GM18520 (cell line): ENCODE results near the gene RAET1G.
A peak's percentile ranks its signal among the peaks of the same experiment; 100 is the strongest.
"Not testable (repeated sequence)": the region's sequence is repeated elsewhere in the genome, so short reads cannot be mapped to it uniquely, and the experiment has no call there.

Experiments
- ATAC-seq: cut with Tn5 transposase; IDR thresholded peaks from one replicate; pipeline ENCODE4 v1.9.1; 2021; ENCODE audit not compliant: unreplicated experiment

The RAET1G gene

DNA sequence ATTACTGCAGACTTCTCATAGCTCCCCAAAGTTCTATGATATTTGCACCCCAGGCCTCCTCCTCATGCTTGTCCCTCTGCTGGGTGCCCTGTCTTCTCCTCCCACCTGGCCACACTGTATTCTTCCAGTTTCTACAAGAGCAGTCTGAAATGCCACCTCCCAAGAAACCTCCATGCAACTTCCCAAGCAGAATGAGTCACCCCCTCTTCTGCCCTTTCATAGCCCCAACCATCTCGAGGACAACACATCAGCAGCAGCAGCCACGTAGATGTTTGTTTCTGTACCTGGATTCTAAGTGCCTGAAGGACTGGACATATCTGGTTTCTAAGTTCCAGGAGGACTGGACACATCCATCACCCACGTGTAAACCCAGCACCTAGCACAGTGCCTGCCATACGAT, 12.3 kb upstream of the RAET1G start:
- ATAC-seq, result no peak

GRCh38 chr6:149934249-149935156, 11.6 kb upstream of the RAET1G start:
- ATAC-seq, result peak; percentile 40

DNA sequence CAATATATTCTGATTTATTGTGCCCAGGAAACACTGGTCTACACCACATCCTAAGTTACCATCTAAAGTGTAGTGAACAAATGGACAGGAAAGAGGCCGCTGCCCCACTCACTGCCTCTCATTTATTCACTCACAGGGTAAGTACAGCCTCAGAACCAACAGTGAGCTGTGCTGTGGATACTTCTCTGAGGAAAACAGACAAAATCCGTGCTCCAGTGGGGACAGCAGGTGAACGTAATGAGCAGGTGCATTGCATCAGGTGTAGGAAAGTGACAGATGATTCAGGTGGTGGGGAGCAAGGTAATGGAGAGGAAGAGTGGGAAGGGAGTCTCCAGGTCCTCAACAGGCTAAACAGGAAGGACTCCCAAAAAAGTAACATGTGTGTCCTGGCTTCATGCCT, 10.5 kb upstream of the RAET1G start:
- ATAC-seq, result no peak

DNA sequence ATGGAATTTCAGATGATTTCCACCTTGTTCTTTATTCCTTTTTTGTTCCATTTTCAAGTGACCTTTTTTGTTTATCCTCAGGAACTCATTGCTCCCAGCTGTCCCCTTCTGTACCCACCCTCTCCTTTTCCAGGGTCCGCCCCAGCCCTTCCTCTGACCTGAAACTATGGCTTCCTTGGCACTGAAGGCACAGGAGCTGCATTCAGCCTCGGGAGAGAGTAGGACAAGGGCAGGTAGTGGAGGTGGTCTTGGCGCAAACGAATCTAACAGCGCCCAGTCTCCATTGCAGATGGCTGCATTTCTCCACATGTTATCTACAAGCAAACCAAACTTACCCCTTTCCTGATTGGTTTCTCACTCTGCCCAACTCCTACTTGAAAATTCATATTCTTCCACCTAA, 10.1 kb upstream of the RAET1G start:
- ATAC-seq, result no peak

- no peak for ATAC-seq
Measured at GRCh38 chr6:149931501-149931900, 8.6 kb upstream of the RAET1G start.

DNA sequence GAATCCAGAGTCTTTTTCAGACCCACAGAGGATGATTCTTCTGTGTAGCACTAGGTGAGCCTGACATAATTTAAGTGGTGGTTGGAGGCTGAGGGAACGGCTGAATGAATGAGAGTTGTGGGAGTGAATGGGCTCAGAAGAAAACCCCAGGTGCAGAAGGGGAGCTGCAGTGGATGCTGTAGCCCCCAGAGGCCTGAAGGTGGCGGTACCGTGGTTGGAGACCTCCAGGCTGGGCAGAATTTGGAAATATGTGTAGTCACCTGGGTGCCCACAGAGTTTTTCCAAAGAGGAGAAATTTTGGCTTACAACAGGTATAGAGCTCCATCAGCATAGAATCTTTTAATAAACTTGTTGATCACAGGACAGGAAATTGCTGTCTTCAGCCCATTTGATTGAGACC, 6.5 kb upstream of the RAET1G start:
- ATAC-seq, result no peak

GRCh38 chr6:149927025-149927424, 4.1 kb upstream of the RAET1G start:
- ATAC-seq, result not testable (repeated sequence)

DNA sequence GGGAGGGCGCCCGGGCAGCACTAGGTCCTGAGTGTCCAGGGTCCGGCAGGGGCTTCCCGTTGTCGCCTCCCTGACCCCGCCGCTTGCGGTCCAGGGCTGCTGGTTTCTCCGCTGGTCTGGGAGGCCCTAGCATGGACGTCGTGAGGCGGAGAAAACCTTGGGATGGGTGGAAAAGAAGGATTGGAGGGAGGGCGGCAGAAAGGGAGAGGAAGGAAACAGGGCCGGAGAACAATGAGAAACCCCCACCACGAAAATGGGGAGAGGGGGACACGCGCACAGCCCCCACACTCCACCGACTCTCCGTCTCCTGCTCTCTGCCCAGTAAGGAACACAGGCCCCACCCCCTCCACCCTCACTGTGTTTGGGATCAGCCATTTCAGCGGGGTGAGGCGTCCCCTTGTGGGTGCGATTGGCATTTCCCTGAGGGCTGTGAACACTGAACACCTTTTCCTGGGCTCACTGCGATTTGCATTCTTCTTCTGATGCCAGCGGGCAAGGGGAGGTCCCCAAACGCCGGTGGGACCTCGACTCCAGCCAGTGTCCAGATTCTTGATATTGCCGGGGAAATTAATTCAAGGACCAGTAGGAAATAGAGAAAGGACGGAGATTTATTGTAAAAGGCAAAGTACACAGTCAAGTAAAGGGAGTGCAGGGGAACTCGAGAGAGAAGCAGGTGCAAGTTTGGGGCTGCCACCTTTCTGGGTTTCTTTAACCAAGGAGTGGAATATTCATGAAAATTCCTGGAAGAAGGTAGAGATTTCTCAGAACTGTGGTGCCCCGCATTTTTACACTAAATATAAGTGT, 3.3 kb upstream of the RAET1G start:
- no peak for ATAC-seq

DNA sequence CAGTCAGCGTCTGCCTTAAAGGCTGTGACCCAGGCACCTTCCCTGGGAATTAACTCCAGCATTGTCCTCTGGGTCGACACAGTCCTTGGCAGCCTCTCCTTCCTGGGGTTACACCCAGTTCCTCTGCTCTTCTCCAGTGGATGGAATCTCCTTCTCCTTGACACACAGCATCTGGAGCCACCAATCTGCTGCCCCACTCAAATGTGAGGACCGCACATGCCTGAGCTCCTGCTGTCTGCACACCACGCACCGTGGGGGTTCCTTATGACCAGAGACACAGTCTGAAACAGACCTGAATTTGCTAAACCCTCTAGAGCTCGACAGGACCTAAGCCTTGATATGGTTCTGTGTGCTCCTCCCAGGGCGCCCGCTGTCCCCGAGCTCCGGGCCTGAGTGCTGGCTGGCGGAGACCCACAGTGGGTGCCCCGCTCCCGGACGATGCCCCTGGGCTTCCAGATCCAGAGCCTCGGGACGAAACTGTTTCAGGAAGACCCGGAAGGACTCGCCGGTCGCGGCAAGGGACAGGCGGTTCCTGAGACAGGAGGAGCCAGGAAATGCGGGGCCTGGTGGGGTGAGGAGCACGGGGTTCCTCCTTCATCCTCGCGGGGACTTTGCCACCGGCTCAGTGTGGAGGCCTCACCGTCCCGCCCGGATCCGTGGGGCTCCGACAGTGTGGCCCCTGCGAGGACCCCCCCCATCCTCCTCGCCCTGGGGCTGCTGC, 2.5 kb upstream of the RAET1G start:
- ATAC-seq, result no peak

DNA sequence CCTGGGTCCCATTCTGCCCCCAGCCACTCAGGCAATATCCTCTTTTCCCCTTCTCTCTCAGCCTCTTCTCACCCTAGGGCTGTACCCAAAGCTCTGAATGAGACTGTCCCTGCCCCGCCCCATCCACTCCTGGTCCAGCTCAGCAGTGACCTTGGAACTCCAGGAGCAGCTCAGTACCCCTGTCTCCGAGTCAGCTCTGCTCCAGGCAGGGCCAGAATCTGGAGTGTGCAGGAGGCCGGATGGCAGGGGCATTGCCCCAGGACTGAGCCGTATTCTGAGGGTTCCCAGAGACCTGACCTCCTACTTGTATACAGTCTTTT, 2.0 kb upstream of the RAET1G start:
- no peak for ATAC-seq

DNA sequence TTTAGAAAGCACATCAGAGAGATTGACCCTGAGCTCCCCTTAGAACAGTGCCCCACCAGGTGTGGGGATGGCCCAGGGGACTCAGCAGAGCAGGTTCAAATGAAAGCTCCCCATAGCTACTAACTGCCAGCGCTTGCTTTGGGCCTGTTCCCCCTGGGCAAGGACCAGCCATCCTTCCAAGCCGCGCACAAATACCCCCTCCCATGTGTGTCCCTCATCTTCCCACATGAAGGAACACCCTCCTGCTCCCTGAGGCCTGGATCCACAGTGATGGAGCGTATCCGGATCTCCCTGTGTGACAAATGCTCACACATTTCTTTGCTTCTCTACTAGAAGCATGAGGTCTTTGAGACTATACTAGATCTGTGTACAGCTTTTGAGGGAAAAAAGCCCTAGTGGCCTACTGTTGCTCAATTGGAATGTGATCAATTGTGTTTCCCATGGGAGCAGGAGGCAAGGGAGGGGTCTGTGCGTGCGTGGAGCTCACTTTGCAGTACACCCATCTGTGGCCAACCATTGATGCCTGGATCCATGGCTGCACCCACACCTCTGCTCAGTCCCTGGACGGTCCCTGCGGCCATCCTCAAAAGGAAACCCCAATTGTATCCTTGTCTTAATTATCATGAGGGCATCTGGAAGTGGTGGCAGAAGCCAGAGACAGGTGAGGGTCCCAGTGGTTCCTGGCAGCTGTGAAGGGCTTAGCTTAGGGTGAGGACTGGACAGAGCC, 1.4 kb upstream of the RAET1G start:
- no peak for ATAC-seq

DNA sequence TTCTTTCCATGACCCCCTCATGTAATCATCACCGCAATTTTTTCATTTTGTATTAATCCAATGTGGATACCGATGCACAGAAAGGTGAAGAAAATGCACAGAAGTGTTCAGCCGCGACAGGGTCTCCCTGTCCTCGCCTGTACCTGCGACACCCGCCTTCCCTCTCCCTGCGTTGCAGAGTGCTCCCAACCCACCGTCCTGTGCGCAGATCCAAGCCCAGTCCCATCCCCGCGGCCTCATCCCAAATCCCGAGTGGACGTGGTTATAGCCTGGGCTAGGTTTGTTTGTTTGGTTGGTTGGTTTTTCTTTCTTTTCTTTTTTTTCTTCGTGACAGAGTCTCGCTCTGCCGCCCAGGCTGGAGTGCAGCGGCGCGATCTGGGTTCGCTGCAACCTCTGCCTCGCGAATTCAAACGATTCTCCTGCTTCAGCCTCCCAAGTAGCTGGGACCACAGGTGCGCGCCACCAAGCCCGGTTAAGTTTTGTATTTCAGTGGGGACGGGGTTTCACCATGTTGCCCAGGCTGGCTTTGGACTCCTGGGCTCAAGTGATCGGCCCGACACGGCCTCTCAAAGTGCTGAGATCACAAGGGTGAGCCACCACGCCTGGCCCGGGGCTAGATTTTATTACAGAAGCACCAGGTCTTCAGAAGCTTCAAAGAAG, 536 bp upstream of the RAET1G start:
- ATAC-seq, result no peak

DNA sequence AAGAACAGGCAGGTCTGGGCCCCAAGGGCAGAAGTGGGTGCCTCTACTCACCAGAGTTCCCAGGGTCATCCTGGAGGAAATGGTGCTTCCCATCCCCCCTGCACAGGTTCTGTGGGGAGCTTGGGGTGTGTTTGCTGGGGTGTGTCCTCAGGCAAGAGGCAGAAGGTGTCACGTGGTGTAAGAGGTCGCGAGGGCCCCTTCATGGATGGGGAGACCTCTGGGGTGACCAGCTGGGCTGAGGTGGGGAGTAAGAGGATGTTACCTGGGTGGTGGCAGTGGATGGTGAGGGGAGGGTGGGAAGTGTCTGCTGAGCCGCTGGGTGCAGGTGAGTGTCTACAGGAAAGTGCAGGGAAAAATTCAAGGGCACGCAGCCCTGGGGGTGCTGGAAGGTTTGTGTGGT, 830 bp downstream of the RAET1G start:
- not testable (repeated sequence) for ATAC-seq

DNA sequence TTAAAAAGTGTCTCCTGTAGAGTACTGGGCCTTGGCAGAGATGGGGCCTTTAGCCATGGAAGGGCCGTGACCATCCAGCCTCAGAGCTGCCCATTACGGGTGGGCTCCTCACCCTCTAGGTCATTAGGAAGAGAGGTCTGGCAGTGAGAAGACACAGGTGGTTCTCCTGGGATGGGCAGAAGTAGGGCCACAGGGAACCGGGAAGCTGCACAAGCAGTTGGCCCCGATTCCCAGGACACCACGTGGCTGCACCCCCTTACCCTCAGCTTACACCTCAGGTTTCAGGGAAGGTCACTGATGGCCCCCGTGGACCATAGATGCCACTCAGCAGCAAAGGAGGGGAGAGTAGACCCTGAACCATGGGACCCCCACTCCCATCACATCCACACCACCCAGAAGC, 1.6 kb downstream of the RAET1G start:
- ATAC-seq, result no peak

DNA sequence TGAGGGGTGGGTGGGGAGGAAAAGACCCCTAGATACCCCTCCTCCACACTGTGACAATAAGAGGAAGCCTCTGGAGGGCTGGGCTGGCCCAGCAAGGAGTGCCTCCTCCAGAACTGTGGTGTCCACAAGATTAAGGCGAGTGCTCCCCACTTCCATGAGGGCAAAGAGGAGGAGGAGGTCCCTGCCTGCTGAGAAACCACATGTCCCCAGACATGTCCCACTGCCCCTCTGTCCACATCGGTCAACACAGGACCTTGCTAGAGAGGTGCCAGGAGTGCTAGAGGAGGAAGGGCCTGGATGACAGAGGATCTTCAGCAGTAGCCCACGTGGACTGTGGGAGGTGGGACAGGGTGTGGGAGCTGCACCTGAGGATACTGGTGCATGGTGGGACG, 3.1 kb downstream of the RAET1G start:
- ATAC-seq, result no peak

DNA sequence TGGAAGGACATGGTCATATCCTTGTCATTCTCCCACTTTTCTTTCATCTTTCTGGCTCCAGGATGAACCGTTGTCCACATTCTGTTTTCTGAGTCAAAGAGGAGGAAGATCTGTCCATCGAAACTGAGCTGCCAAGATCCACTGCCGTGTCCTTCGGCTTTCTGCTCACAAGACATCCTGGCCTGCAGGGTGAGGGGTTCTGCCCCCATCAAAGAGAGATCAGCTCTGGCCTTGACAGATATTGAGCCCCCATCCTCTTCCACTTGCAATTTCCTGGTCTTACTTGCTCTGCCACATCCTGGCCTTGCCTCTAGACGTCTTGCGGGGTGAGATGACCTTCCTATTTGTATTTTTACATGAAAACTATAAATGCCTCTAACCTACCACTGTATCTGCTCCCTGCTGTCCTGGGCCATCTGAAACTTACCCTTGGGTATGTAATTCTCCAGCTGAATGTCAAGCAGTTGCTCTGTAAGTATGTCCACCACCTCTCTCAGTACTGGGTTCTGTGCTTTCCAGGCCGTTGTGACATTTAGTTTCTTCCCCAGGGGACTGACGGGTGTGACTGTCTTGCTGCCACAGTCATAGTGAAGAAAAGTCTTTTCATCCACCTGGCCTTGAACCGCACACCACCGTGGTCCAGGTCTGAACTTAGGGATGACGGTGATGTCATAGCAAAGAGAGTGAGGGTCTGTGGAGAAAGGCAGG, 3.6 kb downstream of the RAET1G start:
- ATAC-seq, result not testable (repeated sequence)

- no peak for ATAC-seq
Measured at GRCh38 chr6:149918151-149918905, 4.6 kb downstream of the RAET1G start.

GRCh38 chr6:149917679-149918078, 5.2 kb downstream of the RAET1G start:
- no peak for ATAC-seq
